IPS-18c (cell line): ENCODE results near the gene BBX.

Experiments
- H3K4me3 ChIP-seq: 2 replicates; pipeline ENCODE4 v1.7.0; 2013; ENCODE audit warnings: low read depth, mild to moderate bottlenecking, low read length, moderate library complexity; ENCODE audit not compliant: insufficient read depth
- H3K9me3 ChIP-seq: one replicate; pipeline ENCODE4 v1.6.1; 2013; ENCODE audit warnings: mild to moderate bottlenecking, low read length, moderate library complexity; ENCODE audit not compliant: control insufficient read depth, insufficient read depth

The BBX gene

DNA sequence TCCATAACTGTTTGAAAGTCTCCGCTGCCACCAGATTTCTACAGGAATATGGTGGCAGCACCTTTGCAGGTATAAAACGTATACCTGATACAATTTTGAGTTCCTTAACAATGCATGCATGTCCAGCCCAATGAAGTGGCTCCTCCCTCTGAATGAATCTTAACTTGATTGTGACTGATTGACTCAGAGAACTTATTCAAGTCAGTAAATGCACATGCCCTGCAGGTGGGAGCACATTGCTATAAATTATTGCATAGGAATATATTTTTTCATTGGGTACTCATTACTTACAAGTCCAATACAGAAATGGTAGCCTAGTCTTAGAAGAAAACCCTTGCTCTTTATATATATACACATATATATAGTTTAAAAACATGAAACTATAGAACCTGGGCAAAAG is 259.3 kb downstream of the BBX start:
- Histone ChIP-seq H3K4me3 (no peak overlapping the region), H3K9me3 (no peaks in the 10 kb centered on the region)

DNA sequence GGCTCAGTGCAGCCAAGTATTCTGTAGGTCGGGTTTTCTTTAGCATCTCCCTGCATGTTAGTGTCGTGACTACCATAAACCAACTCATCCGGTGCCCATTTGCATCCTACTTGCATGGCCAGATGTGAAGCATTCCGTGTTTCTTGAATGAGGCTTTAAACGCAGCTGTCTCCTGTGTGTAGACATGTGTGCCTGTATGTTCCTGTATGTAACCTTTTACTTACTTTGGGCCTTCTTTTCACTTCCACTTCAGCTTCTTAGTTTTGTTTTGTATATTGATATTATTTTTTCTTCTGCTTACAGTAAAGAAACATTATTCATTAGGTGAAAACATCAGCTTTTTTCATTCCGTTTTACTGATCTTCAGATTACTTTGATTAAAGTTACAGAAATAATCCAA is 267.9 kb downstream of the BBX start:
- no peaks in the 10 kb centered on the region for H3K9me3 ChIP-seq
- H3K4me3 ChIP-seq, result no peak overlapping the region

DNA sequence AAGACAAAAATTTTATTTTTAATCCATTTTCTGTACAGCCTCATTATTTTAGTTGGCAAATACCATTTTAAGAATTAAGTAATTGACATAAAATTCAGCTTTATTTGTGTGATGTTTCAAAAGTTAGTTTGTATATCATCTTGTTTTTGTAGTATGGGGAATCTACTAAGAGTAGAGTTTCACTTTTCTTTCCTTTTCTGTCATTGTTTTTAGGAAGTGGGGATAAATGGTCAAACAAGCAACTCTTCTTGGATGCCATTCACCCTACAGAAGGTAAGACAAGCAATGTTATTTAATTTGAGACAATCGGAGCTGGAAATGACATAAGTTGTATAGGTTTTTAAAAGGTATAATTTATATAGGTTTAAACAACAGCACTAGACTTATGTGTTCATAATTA is 268.3 kb downstream of the BBX start:
- no peaks in the 10 kb centered on the region for H3K9me3 ChIP-seq

DNA sequence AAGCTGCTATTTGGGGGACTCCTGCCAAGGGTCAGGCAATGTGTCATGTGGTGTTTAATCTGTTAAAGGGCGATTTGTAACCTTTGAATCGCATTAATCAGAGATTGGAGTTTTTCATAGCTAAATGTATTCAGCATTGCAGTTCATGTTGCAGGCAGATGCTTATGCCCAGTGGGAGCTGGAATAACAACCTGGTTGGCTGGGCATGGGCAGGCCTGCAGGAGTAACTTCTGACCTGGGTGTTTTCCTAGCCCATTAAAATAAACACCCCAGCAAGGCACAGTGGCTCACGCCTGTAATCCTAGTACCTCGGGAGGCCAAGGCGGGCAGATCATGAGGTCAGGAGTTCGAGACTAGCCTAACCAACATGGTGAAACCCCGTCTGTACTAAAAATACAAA is 268.7 kb downstream of the BBX start:
- no peaks in the 10 kb centered on the region for H3K9me3 ChIP-seq
- no peak overlapping the region for H3K4me3 ChIP-seq

More for the DNA sequence above, 268.3 kb downstream of the BBX start:
- H3K4me3 ChIP-seq, result no peak overlapping the region

DNA sequence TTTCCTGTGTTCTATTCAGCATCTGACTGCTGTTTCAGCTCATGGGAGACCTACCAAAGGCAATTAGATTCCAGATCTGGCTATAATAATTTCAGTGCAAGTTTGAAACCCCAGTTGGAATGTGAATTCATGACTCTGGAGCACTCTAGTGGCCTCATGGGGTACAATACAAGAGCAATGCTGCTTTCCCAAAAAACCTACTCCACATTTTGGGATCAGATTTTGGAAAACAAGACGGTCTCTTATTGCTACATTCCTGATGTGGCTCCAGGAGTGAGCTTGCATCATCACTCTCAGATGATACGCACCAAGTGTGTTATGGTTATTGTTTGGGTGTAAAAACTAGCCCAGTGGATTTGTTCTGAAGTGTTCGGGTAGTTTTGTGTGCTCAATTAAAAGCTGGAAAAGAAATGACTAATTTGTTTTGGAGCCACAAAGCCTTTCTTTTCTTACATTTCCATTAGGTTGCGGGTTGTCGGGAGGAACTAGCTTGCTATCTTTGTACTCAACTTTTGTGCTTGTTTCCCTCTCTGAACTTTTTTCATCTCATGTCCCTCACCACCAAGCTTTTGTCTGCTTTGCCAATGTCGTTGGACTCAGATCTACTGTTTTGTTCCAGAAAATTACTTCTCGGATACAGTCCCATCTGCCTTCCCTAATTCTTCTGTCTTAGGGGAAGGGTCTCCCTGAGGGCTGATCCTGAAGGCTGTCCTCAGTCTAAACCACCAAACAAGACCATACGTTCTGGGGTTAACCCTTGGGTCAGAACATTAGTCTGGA is 272.1 kb downstream of the BBX start:
- no peaks in the 10 kb centered on the region for H3K9me3 ChIP-seq
- no peak overlapping the region for H3K4me3 ChIP-seq

DNA sequence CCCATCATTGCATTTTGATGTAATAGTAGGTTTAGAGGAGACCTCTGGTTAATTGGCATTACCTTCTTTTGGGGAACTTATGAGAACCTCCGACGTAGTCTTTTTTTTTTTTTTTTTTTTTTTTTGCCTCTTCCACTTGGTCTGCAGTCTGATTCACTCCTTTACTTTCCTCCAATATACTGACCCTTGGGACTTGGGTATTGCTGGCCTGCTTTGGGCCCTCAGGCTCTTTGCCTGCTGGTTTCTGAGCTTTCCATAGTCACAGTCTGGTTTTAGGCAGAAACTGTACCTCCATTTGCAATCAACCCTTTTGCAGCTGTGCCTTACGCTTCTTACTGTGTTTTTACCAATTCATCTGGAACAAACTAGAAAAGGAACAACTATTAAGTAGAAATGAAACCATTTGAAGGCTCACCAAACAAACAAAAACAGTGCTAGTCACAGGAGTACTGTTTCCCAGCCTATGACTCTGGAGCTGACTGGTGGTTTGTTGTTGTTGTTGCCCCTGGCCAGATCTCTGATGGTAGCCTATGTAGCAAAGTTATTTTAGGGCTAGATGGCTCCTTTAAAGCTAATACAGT is 272.8 kb downstream of the BBX start:
- no peak overlapping the region for H3K4me3 ChIP-seq
- H3K9me3 ChIP-seq, result no peaks in the 10 kb centered on the region

DNA sequence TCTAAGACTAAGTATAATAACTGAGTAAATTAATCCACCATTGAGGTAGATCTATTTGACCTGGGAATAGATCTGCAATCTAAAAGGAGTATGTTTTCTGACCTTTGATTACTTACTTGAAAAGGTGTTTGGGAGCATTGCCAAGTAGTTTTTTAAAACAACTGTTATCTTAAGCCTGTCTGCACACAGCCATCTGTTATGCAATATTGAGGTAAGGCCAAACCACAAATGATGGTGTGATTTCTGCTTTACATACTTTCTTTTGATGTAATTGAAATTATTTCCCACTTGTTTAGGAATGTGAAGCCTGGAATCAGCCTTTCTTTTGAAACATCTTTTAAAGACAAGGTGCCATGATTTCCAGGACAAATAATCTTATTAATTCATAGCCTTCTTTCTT is 274.0 kb downstream of the BBX start:
- Histone ChIP-seq H3K9me3 (no peaks in the 10 kb centered on the region), H3K4me3 (no peak overlapping the region)

DNA sequence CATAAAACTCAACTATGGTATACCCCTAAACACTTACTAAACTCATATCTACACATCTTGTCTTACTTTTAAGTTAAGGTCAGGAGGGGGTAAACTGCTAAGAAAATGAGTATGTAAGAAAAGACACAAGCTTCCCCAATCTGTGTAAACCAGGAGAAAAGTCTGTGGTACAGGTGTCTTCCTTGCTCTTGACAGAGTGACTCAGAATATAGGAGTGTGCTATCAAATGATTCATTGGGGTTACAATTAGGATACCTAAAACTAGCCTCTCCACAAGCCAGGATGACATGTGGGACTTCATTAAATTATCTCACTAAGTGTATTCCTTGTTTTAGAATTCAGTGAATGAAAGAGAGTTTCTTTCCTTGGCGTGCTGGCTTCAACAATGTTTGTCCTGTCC is 274.8 kb downstream of the BBX start:
- H3K9me3 ChIP-seq, result no peaks in the 10 kb centered on the region
- no peak overlapping the region for H3K4me3 ChIP-seq

DNA sequence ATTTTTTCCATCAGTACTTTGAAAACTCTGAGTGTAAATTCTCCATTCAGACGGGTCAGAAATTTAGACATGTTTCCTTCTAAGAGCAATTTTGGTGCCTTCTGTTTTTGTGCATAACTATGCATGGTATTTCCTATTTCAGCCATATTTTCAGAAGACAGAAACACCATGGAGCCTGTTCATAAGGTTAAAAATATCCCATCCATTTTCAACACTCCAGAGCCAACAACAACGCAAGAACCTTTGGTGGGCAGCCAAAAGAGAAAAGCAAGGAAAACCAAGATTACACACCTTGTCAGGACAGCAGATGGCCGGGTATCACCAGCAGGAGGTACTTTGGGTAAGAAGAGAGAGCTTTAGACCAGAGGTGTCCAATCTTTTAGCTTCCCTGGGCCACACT is 275.6 kb downstream of the BBX start:
- H3K9me3 ChIP-seq, result no peaks in the 10 kb centered on the region
- H3K4me3 ChIP-seq, result no peak overlapping the region

DNA sequence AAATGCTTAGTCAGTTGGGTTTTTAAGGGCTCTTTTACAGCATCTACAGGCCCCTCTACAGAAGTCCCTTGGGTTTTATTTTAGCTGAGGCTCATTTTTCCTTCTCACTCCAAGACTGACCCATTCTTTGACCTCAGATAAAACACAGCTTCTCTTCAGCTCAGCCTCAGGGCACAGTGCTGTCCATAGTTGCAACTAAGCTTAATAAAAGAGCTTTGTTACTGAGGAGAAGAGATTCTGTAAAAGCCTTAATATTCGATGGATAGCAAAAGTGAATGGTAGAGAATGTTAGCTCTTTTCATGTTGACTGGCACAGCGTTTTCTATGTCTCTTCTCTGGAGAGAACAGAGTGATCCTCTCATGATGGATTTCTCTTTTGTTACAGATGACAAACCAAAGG is 277.9 kb downstream of the BBX start:
- Histone ChIP-seq H3K4me3 (no peak overlapping the region), H3K9me3 (no peaks in the 10 kb centered on the region)

DNA sequence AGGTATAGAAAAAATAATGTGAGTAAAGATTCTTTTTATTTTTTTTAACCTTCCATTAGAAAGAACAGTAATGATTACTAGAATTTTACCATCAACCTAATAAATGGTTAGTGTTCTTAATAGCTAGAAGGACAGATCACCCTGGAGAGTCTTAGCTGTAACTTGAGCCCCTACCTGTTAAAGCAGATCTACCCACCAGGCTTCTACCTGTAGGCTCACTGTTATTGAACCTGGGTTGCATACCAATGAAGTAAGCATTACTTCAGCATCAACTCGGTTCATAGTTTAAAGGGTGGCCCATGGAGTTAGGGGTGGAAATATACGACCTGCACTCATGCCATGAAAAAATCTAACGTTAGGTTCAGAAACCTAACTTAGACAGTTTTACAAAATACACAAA is 280.4 kb downstream of the BBX start:
- Histone ChIP-seq H3K9me3 (no peaks in the 10 kb centered on the region), H3K4me3 (no peak overlapping the region)

DNA sequence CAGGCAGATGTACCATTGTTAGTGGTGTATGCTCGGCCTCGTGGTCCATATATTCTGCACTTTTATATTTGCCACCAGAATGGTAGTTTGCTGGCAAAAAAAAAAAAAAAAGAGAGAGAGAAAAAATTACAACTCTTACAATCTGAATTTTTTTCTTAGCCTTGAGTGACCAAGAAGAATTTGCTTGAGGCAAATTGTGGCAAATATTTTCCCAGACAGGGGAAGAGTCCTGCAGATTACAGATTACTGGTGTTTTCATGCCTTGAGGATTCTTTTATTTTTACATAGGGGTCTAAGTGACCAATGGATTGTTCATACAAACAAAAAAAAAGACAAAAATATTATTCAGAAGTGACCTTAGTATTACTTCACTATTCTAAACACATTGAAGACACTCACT is 283.3 kb downstream of the BBX start:
- Histone ChIP-seq H3K9me3 (no peaks in the 10 kb centered on the region), H3K4me3 (no peak overlapping the region)

DNA sequence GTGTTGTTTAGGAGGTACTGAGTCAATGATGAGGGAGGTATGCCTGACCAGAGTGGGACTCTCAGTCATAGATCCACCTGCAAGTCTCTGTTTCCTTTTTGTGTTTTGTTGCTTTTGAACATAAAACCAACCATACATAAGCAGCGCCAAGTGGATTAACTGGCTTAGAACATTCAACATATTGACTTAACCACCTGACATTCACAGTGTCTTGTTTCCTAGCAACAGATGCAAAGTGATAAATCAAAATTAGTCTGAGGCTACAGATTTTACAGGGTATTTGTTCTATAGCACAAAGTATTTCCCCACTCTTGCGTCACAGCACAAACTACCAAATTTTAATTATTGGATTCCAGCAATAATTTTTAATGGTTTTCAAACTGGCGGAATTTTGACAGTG is 283.8 kb downstream of the BBX start:
- Histone ChIP-seq H3K9me3 (no peaks in the 10 kb centered on the region), H3K4me3 (no peak overlapping the region)

DNA sequence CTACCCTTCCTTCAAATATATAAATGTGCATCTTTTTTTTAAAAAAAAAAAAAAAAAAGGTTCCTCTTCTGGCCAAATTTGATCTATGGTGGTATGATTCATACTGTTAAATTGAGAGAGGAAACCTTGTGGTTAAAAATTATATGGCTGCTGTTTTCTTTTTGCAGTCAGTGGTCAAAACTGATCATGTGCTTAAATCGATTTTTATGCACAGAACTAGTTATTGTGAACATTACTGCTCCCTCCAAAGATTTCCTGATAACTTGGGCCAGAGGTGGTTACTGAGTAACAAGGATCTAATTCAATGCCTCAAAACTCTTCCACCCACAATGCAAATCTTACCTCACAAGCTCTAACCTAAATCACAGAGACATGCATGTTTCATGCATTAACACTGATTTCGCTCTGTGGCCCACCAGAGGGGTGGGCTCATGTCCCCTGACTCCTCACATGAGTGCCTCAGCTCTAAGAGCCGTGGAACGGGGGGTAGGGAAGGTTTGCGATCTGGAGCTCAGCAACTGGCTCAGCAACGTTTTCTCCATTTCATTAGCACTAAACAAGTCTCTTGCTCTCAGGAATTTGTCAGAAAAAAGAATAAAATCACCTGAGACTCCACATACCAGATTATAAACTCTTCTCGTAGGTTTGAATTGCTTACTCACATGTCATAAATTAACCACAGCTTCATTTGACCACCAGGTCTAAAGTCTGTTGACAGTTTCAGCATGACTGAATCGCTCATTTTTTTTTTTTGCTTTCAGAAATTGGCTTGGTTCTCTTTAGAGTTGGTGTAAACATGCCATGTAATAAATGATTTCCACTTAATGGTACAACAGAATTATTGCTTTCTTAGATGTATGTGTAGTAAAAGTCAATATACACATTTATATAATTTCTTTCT is 287.7 kb downstream of the BBX start:
- no peak overlapping the region for H3K4me3 ChIP-seq

DNA sequence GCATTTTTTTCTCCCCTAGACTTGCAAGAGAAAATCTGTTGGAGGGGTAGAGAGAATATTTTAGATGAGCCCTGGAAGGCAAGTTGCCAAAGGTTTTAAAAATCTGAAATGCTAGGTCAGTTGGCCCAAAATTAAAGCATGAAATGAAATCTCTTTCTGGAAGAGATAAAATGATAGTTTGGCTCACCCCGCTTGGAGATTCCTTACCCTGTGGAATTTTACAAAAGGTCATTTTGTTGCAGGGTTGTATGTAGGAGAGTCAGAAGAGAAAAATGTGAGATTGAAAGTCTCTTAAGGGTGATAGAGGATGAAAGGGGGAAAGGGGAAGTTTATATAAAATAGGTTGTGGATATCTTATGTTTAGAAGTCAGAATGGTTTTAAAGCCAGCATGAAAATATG is 290.3 kb downstream of the BBX start:
- no peak overlapping the region for H3K4me3 ChIP-seq
- H3K9me3 ChIP-seq, result peaks cover 3% of the 10 kb centered on the region

More for the DNA sequence above, 287.7 kb downstream of the BBX start:
- H3K9me3 ChIP-seq, result no peaks in the 10 kb centered on the region

DNA sequence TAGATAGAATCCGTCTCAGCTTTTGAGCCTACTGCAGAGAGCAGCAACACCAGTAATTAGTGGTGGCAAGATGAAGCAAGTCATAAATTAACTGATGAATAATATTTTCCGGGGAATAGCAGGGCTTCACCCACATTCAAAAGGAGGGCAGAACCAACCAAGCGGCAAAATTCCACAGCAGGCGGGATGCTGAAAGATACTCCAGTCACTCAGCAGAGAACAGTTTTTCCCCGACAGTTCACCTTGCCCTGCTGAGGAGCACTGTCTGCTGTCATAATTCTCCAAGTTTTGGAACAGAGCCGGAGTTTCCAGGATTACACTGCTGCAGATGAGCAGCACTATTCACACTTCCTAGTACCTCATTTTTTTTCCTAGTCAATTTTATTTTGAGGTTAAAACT is 293.3 kb downstream of the BBX start:
- Histone ChIP-seq H3K9me3 (peaks cover 3% of the 10 kb centered on the region), H3K4me3 (no peak overlapping the region)

DNA sequence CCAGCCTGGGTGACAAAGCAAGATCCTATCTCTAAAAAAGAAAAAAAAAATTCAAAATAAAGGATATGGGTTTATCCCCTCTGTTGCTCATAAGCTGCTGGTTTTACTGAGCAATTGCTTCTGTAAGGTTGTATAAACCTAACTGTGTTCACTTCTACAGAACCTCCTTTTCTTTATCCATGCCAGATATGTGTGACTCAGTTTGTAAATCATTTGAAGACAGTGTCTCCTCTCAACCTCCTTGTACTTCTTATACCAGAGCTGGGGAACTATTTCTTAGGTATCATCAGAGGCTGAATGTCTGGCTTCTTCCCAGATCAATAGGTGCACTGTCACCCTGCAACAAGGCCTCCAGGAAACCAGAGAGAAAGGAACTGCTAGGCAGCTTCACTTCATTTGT is 294.3 kb downstream of the BBX start:
- no peak overlapping the region for H3K4me3 ChIP-seq
- H3K9me3 ChIP-seq, result peaks cover 3% of the 10 kb centered on the region

DNA sequence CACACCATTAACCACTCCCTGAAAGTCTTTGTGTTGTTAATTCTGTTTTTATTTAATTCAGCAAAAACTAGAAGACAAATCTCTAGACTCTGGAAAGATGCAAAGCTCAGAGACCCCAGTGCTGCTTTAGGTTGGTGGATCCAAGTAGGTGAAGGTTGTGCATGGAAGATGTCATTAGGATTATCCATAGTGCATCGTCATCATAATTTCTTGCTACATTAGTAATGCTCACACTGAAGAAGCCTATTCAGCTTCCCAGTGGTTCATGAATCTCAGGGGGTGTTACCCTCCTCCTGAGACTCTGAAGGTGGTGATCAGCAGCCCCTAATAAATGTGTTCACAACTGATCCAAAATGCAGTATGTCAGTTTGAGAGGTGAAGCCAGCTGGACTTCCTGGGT is 295.3 kb downstream of the BBX start:
- no peak overlapping the region for H3K4me3 ChIP-seq
- peaks cover 3% of the 10 kb centered on the region for H3K9me3 ChIP-seq
